Heart left ventricle (tissue), 13 donors: Measurements from ENCODE around the gene FMN2.

Experiments used
- POLR2A ChIP-seq, 2 donors: fragments of 450-650 bp; IDR thresholded peaks; one replicate each; pipeline ENCODE4 v1.6.1; 2017; ENCODE audit warnings: antibody characterized with exemption in 2 of 2, mild to moderate bottlenecking in 2 of 2, moderate library complexity in 2 of 2
- TF ChIP-seq, protein P1 (sequence below), 12 donors: fragments of 200-600 bp; sonication (generic) in 4 of 12; IDR thresholded peaks; one replicate each; pipeline versions ENCODE4 v1.5.0 to v1.8.0; 2018 to 2022; ENCODE audit warnings: antibody characterized with exemption in 12 of 12, mild to moderate bottlenecking in 5 of 12
- donor health status: ischemic (EF 13 %, LVEDD 7.1; RV severe dilation, severe dysfunction).
- donor health status: DM: no; HTN: yes; CAD: no.
- donor health status: DM: no; HTN: no; CAD: no.
- donor health status: ischemic (EF 25% LVEDD 6.9; RV normal size, moderate dysfunction).
- donor health status: ischemic (EF 25% LVEDD 5.7; RV mildly dilated, moderate dysfunction).
- donor health status: ischemic (EF 35%, LVEDD 5.7; RV mildly dilated, moderate dysfunction).
- donor health status: nonischemic (EF 11% LVEDD 7.7; RV severe dilation, severe dysfunction).
- donor health status: DM: yes; HTN: yes; CAD: no.
- donor health status: PGD.
- donor health status: ischemic (EF 29% LVEDD 5.4; RV normal size, mild dysfunction).
- donor health status: nonischemic (EF 23%, LVEDD 6.1; RV moderate dilation, normal function).

DNA sequence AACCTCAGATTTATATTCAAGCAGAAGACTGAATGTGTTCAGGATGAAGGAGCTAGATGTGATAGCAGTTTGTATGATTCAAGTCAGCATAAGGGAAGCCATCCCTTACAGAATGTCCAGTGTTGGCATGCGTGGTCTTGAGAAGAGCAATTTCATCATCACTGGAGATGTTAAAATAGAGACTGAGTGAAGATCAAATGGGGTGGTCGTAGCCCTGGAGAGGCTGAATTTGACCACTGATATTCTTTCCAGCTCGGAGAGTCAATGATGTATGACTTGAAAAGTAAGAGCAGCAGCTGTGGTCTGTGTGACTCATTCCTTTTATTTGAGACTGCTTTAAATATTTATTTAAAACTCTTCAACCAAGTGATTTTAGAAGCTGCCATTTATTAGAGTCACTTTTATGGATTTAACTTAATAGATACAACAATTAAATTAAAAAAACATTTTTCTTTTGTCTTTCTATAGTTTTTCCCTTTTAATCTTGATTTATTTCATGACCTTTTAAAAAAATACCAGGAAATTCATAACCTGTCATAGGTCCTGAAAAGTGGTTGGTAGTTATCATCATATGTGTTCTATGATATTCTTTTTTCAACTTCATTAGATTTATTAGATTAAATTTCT lies 15.5 kb downstream of the FMN2 start:
- TF ChIP-seq, protein P1, sequence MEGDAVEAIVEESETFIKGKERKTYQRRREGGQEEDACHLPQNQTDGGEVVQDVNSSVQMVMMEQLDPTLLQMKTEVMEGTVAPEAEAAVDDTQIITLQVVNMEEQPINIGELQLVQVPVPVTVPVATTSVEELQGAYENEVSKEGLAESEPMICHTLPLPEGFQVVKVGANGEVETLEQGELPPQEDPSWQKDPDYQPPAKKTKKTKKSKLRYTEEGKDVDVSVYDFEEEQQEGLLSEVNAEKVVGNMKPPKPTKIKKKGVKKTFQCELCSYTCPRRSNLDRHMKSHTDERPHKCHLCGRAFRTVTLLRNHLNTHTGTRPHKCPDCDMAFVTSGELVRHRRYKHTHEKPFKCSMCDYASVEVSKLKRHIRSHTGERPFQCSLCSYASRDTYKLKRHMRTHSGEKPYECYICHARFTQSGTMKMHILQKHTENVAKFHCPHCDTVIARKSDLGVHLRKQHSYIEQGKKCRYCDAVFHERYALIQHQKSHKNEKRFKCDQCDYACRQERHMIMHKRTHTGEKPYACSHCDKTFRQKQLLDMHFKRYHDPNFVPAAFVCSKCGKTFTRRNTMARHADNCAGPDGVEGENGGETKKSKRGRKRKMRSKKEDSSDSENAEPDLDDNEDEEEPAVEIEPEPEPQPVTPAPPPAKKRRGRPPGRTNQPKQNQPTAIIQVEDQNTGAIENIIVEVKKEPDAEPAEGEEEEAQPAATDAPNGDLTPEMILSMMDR (IDR thresholded peaks at IDR 0.05): no peak
- TF ChIP-seq POLR2A (IDR thresholded peaks at IDR 0.05): no peak
